ENCODE measurements around the gene ALPK3.

The ALPK3 gene

DNA sequence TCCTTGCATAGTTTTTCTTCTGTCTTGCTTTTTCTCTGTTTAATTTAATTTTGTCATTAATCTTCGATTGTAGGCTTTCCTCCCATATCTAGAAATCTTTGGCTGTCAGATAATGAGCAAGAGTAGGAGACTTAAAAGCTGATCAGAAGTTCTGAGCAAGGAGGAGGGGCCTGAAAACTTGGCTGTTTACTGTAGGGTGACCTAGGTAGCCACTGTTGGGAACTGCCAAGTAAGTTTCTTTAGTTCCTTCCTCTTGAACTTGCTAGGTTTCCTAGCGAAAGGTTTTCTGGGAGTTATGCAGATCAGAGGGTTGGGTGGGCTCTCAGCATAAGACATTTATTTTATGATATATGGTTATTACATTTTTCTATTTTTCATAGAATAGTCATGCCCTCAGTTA lies 14.5 kb downstream of the ALPK3 start:
- peaks cover 14% of the 10 kb centered on the region for H3K4me1 ChIP-seq (ENCODE audit: low read length)
- no peaks in the 10 kb centered on the region for H3K36me3 ChIP-seq (replicated peaks; ENCODE audit: low read depth, low read length)
- H3K4me3 ChIP-seq (ENCODE audit: low read length): no peak overlapping the region
- no peak overlapping the region for H2AFZ ChIP-seq (ENCODE audit: low read depth, low read length)
- no peaks in the 10 kb centered on the region for H3K27me3 ChIP-seq (ENCODE audit: low read depth, low read length)
- H3K4me2 ChIP-seq (ENCODE audit: low read length): no peak overlapping the region
- no peaks in the 10 kb centered on the region for H3K9me3 ChIP-seq (ENCODE audit: insufficient read depth, low read length)
- H4K20me1 ChIP-seq (ENCODE audit: insufficient read depth, low read length): no peaks in the 10 kb centered on the region
- no peak overlapping the region for H3K27ac ChIP-seq (ENCODE audit: low read length)
- H3K9ac ChIP-seq (ENCODE audit: low read length): no peak overlapping the region
- no peak for TF ChIP-seq EZH2phosphoT487 (IDR thresholded peaks at IDR 0.05; ENCODE audit: low read depth)
- TF ChIP-seq, protein P1, sequence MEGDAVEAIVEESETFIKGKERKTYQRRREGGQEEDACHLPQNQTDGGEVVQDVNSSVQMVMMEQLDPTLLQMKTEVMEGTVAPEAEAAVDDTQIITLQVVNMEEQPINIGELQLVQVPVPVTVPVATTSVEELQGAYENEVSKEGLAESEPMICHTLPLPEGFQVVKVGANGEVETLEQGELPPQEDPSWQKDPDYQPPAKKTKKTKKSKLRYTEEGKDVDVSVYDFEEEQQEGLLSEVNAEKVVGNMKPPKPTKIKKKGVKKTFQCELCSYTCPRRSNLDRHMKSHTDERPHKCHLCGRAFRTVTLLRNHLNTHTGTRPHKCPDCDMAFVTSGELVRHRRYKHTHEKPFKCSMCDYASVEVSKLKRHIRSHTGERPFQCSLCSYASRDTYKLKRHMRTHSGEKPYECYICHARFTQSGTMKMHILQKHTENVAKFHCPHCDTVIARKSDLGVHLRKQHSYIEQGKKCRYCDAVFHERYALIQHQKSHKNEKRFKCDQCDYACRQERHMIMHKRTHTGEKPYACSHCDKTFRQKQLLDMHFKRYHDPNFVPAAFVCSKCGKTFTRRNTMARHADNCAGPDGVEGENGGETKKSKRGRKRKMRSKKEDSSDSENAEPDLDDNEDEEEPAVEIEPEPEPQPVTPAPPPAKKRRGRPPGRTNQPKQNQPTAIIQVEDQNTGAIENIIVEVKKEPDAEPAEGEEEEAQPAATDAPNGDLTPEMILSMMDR (IDR thresholded peaks at IDR 0.05; ENCODE audit: low read depth, low read length): no peak
- H3K79me2 ChIP-seq (ENCODE audit: low read length): no peaks in the 10 kb centered on the region

DNA sequence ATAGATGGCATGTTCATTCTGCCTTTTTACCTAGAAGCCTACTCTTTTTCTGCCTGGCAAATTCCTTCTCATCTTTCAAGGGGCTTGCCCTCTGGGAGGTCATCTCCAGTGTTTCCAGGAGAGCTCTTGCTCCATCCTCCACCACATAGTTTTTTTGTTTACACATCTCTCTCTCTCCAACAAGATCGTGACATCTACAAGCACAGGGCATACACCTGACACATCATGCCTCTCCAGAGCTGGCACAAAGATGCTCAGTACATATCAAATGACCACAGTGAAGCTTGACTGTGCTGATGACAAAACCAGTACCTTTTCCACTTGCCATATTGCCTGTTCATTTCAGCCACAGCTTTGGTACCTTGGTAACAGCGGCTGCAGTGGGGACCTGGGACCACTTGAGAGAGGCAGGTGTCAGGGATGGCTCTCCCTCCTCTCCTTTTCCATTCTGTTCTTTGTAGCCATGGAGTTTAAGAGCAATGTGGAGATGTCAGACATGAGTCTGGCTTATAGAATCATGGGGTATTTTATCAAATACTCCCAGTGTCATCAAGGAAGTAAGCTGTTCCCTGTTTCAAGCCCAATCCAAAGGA lies 15.4 kb downstream of the ALPK3 start:
- Histone ChIP-seq H3K36me3 (replicated peaks; ENCODE audit: low read depth, low read length) (no peaks in the 10 kb centered on the region), H3K4me2 (ENCODE audit: low read length) (no peak overlapping the region), H3K4me1 (ENCODE audit: low read length) (peaks cover 13% of the 10 kb centered on the region), H4K20me1 (ENCODE audit: insufficient read depth, low read length) (no peaks in the 10 kb centered on the region), H2AFZ (ENCODE audit: low read depth, low read length) (no peak overlapping the region), H3K4me3 (ENCODE audit: low read length) (no peak overlapping the region), H3K9me3 (ENCODE audit: insufficient read depth, low read length) (no peaks in the 10 kb centered on the region), H3K27me3 (ENCODE audit: low read depth, low read length) (no peaks in the 10 kb centered on the region), H3K9ac (ENCODE audit: low read length) (no peak overlapping the region), H3K27ac (ENCODE audit: low read length) (no peak overlapping the region), H3K79me2 (ENCODE audit: low read length) (no peaks in the 10 kb centered on the region)
- TF ChIP-seq EZH2phosphoT487 (IDR thresholded peaks at IDR 0.05; ENCODE audit: low read depth): no peak
- TF ChIP-seq, protein P1 (IDR thresholded peaks at IDR 0.05; ENCODE audit: low read depth, low read length): no peak

GRCh38 chr15:84833447-84834228 lies 16.5 kb downstream of the ALPK3 start:
- TF ChIP-seq EZH2phosphoT487 (IDR thresholded peaks at IDR 0.05; ENCODE audit: low read depth): no peak
- TF ChIP-seq, protein P1 (IDR thresholded peaks at IDR 0.05; ENCODE audit: low read depth, low read length): no peak
- Histone ChIP-seq H4K20me1 (ENCODE audit: insufficient read depth, low read length) (no peaks in the 10 kb centered on the region), H3K9me3 (ENCODE audit: insufficient read depth, low read length) (no peaks in the 10 kb centered on the region), H3K79me2 (ENCODE audit: low read length) (no peaks in the 10 kb centered on the region), H3K4me3 (ENCODE audit: low read length) (no peak overlapping the region), H2AFZ (ENCODE audit: low read depth, low read length) (no peak overlapping the region), H3K27me3 (ENCODE audit: low read depth, low read length) (no peaks in the 10 kb centered on the region), H3K4me1 (ENCODE audit: low read length) (peaks cover 19% of the 10 kb centered on the region), H3K36me3 (replicated peaks; ENCODE audit: low read depth, low read length) (no peaks in the 10 kb centered on the region), H3K27ac (ENCODE audit: low read length) (no peak overlapping the region), H3K9ac (ENCODE audit: low read length) (no peak overlapping the region), H3K4me2 (ENCODE audit: low read length) (no peak overlapping the region)

DNA sequence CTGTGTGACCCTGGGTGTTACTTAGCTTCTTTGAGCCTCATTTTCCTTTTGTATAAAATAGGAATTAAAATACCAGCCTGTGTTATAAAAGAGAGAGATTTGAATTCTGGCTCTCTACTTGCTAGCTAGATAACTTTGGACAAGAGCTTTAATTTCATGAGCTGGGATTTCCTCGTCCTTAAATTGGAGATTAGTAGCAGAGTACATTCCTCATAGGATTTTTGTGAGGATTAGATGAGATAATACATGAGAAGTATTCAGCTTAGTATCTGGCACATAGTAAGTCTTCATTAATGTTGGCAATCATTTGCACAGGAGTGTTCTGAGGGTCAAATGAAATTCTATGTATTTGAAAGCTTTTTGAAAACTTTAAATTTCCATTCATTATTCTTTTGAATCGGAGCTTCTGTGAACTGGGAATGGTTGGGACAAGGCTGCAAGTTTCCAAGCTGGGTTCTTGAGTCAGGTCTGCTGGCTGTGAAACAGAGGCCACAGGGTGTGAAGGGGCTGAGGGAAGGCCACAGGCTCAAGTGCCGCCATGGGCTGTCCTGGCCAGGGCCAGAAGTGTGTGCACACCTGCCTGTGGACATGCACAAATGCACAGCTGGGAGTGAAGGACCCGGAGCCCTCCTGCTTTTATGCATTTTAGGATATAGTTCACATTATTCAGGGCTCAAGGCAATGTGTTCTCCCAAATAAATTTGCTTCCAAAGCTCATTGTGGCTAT lies 17.2 kb downstream of the ALPK3 start:
- TF ChIP-seq, protein P1 (IDR thresholded peaks at IDR 0.05; ENCODE audit: low read depth, low read length): no peak
- no peak for TF ChIP-seq EZH2phosphoT487 (IDR thresholded peaks at IDR 0.05; ENCODE audit: low read depth)

More for the DNA sequence above, 17.2 kb downstream of the ALPK3 start:
- no peaks in the 10 kb centered on the region for H3K27me3 ChIP-seq (ENCODE audit: low read depth, low read length)
- H3K4me2 ChIP-seq (ENCODE audit: low read length): no peak overlapping the region
- H3K4me3 ChIP-seq (ENCODE audit: low read length): no peak overlapping the region
- H3K79me2 ChIP-seq (ENCODE audit: low read length): no peaks in the 10 kb centered on the region
- H3K9ac ChIP-seq (ENCODE audit: low read length): no peak overlapping the region
- no peak overlapping the region for H3K27ac ChIP-seq (ENCODE audit: low read length)
- H2AFZ ChIP-seq (ENCODE audit: low read depth, low read length): no peak overlapping the region
- H3K9me3 ChIP-seq (ENCODE audit: insufficient read depth, low read length): no peaks in the 10 kb centered on the region
- H4K20me1 ChIP-seq (ENCODE audit: insufficient read depth, low read length): no peaks in the 10 kb centered on the region
- H3K4me1 ChIP-seq (ENCODE audit: low read length): peaks cover 14% of the 10 kb centered on the region
- H3K36me3 ChIP-seq (replicated peaks; ENCODE audit: low read depth, low read length): no peaks in the 10 kb centered on the region
